IMR-90 (cell line): ENCODE results near the gene RNF224.

Source experiments
- MXI1 ChIP-seq: IDR thresholded peaks from 2 replicates; pipeline ENCODE4 v1.6.1; 2012; ENCODE audit warnings: low read depth, mild to moderate bottlenecking, low read length, moderate library complexity, borderline replicate concordance
- POLR2A ChIP-seq: IDR thresholded peaks from 2 replicates; pipeline ENCODE4 v1.6.1; 2012; ENCODE audit warnings: mild to moderate bottlenecking, low read depth, low read length
- RAD21 ChIP-seq: IDR thresholded peaks from 2 replicates; pipeline ENCODE4 v1.6.1; 2012; ENCODE audit warnings: low read length, improper control_type of control experiment
- SMC3 ChIP-seq: fragments of 150-350 bp; IDR thresholded peaks from 2 replicates; pipeline ENCODE4 v1.6.1; 2016; ENCODE audit warnings: low read depth, mild to moderate bottlenecking, antibody characterized with exemption, low read length, moderate library complexity
- TF ChIP-seq, protein P1 (sequence below): conservative IDR thresholded peaks from 2 replicates; pipeline ENCODE4 v1.5.1; 2012; ENCODE audit warnings: mild to moderate bottlenecking, low read depth, low read length, improper control_type of control experiment

DNA sequence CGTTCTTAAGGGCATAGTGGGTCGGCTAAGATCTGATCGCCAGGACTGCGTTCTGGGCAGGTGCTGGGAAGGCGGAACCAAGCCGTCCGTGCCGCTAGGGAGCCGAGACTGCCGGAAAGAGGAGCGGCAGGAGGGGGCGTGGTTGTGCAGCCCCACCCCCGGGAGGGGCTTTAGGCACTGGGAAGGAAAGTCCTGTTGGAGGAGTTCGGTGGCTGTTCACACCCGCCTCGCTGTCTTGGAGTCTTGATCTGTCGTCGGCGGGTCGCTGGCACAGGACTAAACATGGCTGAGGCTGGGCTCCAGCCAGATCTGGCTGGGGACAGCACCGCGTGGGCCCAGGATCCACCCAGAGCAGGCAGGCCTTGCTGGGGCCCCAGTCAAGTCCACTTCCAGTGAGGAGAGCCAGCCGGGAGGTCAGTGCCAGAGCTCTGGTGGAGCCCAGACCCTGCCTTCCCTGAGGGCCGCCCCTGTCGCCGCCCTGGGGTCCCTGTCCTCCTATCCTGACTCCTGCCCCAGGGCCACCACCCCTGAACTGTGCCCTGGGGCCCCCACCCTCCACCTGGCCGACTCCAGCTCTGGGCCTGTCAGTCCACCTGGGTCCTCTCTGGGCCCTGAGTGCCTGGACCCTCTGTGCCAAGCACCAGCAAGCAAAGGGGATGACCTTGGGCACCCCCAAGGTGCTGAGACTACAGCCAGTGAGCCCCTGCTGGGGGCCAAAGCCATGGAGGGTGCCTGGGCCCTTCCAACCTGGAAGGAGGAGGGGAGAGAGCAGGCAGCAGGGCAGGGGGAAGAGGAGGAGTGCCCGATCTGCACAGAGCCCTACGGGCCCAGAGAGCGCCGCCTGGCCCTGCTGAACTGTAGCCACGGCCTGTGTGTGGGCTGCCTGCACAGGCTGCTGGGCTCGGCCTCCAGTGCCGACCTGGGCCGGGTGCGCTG is 9.8 kb upstream of the RNF224 start:
- TF ChIP-seq, protein P1, sequence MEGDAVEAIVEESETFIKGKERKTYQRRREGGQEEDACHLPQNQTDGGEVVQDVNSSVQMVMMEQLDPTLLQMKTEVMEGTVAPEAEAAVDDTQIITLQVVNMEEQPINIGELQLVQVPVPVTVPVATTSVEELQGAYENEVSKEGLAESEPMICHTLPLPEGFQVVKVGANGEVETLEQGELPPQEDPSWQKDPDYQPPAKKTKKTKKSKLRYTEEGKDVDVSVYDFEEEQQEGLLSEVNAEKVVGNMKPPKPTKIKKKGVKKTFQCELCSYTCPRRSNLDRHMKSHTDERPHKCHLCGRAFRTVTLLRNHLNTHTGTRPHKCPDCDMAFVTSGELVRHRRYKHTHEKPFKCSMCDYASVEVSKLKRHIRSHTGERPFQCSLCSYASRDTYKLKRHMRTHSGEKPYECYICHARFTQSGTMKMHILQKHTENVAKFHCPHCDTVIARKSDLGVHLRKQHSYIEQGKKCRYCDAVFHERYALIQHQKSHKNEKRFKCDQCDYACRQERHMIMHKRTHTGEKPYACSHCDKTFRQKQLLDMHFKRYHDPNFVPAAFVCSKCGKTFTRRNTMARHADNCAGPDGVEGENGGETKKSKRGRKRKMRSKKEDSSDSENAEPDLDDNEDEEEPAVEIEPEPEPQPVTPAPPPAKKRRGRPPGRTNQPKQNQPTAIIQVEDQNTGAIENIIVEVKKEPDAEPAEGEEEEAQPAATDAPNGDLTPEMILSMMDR: no peak
- TF ChIP-seq RAD21: no peak
- TF ChIP-seq POLR2A: no peak
- no peak for TF ChIP-seq MXI1
- no peak for TF ChIP-seq SMC3
